Activated CD8-positive, alpha-beta memory T cell treated with anti-CD3 and anti-CD28 coated beads, Interleukin-2, amount 50 U/mL, for 4 hours (primary cell): ENCODE results near the gene CYP4F3.
"Not testable (repeated sequence)": the region's sequence is repeated elsewhere in the genome, so short reads cannot be mapped to it uniquely, and the experiment has no call there.

Experiments
- DNase-seq: peaks from one replicate; pipeline ENCODE4 v3.0.0-alpha.2; 2020

Gene CYP4F3

GRCh38 chr19:15640294-15640903 lies at the start of gene CYP4F3:
Gene CYP4F3 (plus strand): TSS chr19:15640897. CDS start chr19:15641416, 519 bp downstream.
- no peak for DNase-seq

GRCh38 chr19:15591796-15592195 lies 48.9 kb upstream of the CYP4F3 start:
- DNase-seq, result no peak

- not testable (repeated sequence) for DNase-seq
Measured at GRCh38 chr19:15592506-15592905, 48.2 kb upstream of the CYP4F3 start.

- not testable (repeated sequence) for DNase-seq
Measured at GRCh38 chr19:15593766-15594165, 46.9 kb upstream of the CYP4F3 start.

- DNase-seq, result no peak
Measured at GRCh38 chr19:15595069-15595468, 45.6 kb upstream of the CYP4F3 start.

- DNase-seq, result not testable (repeated sequence)
Measured at GRCh38 chr19:15607978-15608925, 32.4 kb upstream of the CYP4F3 start.

- no peak for DNase-seq
Measured at GRCh38 chr19:15609261-15609660, 31.4 kb upstream of the CYP4F3 start.

- DNase-seq, result no peak
Measured at GRCh38 chr19:15612342-15612741, 28.4 kb upstream of the CYP4F3 start.

GRCh38 chr19:15613338-15613737 lies 27.4 kb upstream of the CYP4F3 start:
- no peak for DNase-seq

GRCh38 chr19:15614507-15615379 lies 26.0 kb upstream of the CYP4F3 start, which contains the start of gene CYP4F8:
Gene CYP4F8 (plus strand): TSS chr19:15615218. CDS start chr19:15615617, 399 bp downstream.
- no peak for DNase-seq

GRCh38 chr19:15615526-15615925 lies 25.2 kb upstream of the CYP4F3 start:
- DNase-seq, result no peak

- no peak for DNase-seq
Measured at GRCh38 chr19:15616183-15616582, 24.5 kb upstream of the CYP4F3 start.

GRCh38 chr19:15616627-15617270 lies 23.9 kb upstream of the CYP4F3 start:
- DNase-seq, result no peak

- DNase-seq, result no peak
Measured at GRCh38 chr19:15618321-15618720, 22.4 kb upstream of the CYP4F3 start.

- no peak for DNase-seq
Measured at GRCh38 chr19:15621801-15622200, 18.9 kb upstream of the CYP4F3 start.

GRCh38 chr19:15622991-15623390 lies 17.7 kb upstream of the CYP4F3 start:
- no peak for DNase-seq

GRCh38 chr19:15623711-15624318 lies 16.9 kb upstream of the CYP4F3 start:
- DNase-seq, result no peak

GRCh38 chr19:15628236-15629002 lies 12.3 kb upstream of the CYP4F3 start:
- no peak for DNase-seq

GRCh38 chr19:15629003-15629880 lies 11.5 kb upstream of the CYP4F3 start:
- DNase-seq, result peak; percentile 93

GRCh38 chr19:15631817-15632216 lies 8.9 kb upstream of the CYP4F3 start:
- DNase-seq, result peak; percentile 32
